Activated naive CD4-positive, alpha-beta T cell treated with anti-CD3 and anti-CD28 coated beads, Interleukin-2, amount 50 U/mL, for 24 hours (primary cell): ENCODE results near the gene TBXAS1.

Experiments
- H3K27ac Mint-ChIP-seq: one replicate; pipeline ENCODE4 v1.8.0; 2021; ENCODE audit warnings: mild to moderate bottlenecking, mixed read lengths
- H3K27me3 Mint-ChIP-seq: one replicate; pipeline ENCODE4 v1.8.0; 2021; ENCODE audit warnings: mixed read lengths
- H3K36me3 Mint-ChIP-seq: one replicate; pipeline ENCODE4 v1.8.0; 2021; ENCODE audit warnings: mixed read lengths
- H3K4me1 Mint-ChIP-seq: one replicate; pipeline ENCODE4 v1.8.0; 2021; ENCODE audit warnings: mixed read lengths
- H3K4me3 Mint-ChIP-seq: one replicate; pipeline ENCODE4 v1.8.0; 2021; ENCODE audit warnings: mild to moderate bottlenecking, mixed read lengths
- H3K9me3 Mint-ChIP-seq: one replicate; pipeline ENCODE4 v1.8.0; 2021; ENCODE audit warnings: mixed read lengths

The TBXAS1 gene

DNA sequence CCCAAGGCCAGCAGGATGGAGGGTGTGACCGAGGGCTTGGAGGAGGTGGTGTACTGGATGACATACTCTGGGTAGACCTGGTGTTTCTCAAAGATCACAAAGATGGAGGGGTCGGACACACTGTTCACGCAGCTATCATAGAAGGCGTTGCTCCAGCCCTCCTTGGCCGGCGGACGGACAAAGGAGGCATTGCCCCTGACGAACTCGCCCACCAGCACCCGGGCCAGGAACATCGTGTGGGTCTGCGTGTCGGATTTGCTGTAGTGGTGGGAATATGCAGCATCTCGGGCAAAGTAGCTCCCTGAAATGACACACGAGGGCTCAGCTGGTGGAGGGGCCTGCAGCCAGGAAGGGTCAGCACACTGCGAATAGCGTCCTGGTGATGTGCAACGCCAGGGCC is 195.5 kb downstream of the TBXAS1 start:
- no peaks in the 10 kb centered on the region for H3K27me3 Mint-ChIP-seq
- no peak overlapping the region for H3K4me3 Mint-ChIP-seq
- no peaks in the 10 kb centered on the region for H3K9me3 Mint-ChIP-seq
- peaks cover 19% of the 10 kb centered on the region for H3K36me3 Mint-ChIP-seq
- peak overlapping the region; percentile 63 for H3K27ac Mint-ChIP-seq
- H3K4me1 Mint-ChIP-seq = no peaks in the 10 kb centered on the region

GRCh38 chr7:140025241-140025640 is 196.2 kb downstream of the TBXAS1 start:
- Mint-ChIP-seq H3K9me3 (no peaks in the 10 kb centered on the region), H3K36me3 (peaks cover 19% of the 10 kb centered on the region), H3K27me3 (no peaks in the 10 kb centered on the region), H3K4me3 (no peak overlapping the region), H3K27ac (peak overlapping the region; percentile 81), H3K4me1 (no peaks in the 10 kb centered on the region)

GRCh38 chr7:140025814-140026433 is 196.9 kb downstream of the TBXAS1 start:
- H3K36me3 Mint-ChIP-seq = peaks cover 21% of the 10 kb centered on the region
- no peak overlapping the region for H3K4me3 Mint-ChIP-seq
- no peaks in the 10 kb centered on the region for H3K9me3 Mint-ChIP-seq
- H3K27me3 Mint-ChIP-seq = no peaks in the 10 kb centered on the region
- H3K4me1 Mint-ChIP-seq = no peaks in the 10 kb centered on the region
- H3K27ac Mint-ChIP-seq = no peak overlapping the region

- H3K4me3 Mint-ChIP-seq = no peak overlapping the region
- peaks cover 21% of the 10 kb centered on the region for H3K36me3 Mint-ChIP-seq
- H3K4me1 Mint-ChIP-seq = no peaks in the 10 kb centered on the region
- H3K9me3 Mint-ChIP-seq = no peaks in the 10 kb centered on the region
- no peaks in the 10 kb centered on the region for H3K27me3 Mint-ChIP-seq
- H3K27ac Mint-ChIP-seq = no peak overlapping the region
Observed at GRCh38 chr7:140026935-140027334, 197.9 kb downstream of the TBXAS1 start.

DNA sequence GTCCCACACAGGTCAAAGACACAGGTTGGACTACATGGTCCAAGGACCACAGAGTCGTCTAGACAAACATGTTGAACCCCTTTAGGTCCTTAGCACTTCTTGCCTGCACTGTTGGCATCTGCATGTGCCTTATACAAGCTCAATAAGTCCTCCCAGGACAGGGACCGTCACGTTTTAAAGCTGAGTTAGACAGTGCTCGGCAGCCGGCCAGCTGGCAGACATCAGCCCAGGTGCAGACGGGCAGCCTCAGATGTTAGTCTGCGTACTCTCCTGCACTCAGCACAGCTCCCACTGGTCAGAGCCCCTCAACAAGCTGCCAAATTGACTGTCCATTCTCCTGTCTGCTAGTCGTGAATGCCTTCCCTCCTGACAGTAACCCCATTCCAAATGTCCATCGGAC is 198.8 kb downstream of the TBXAS1 start:
- Mint-ChIP-seq H3K27ac (no peak overlapping the region), H3K4me3 (no peak overlapping the region), H3K36me3 (peaks cover 25% of the 10 kb centered on the region), H3K4me1 (peaks cover 5% of the 10 kb centered on the region), H3K27me3 (no peaks in the 10 kb centered on the region), H3K9me3 (no peaks in the 10 kb centered on the region)

GRCh38 chr7:140028311-140028710 is 199.2 kb downstream of the TBXAS1 start:
- no peak overlapping the region for H3K4me3 Mint-ChIP-seq
- peaks cover 25% of the 10 kb centered on the region for H3K36me3 Mint-ChIP-seq
- no peak overlapping the region for H3K27ac Mint-ChIP-seq
- peaks cover 9% of the 10 kb centered on the region for H3K4me1 Mint-ChIP-seq
- H3K27me3 Mint-ChIP-seq = no peaks in the 10 kb centered on the region
- H3K9me3 Mint-ChIP-seq = no peaks in the 10 kb centered on the region

- no peak overlapping the region for H3K4me3 Mint-ChIP-seq
- peaks cover 13% of the 10 kb centered on the region for H3K4me1 Mint-ChIP-seq
- peaks cover 26% of the 10 kb centered on the region for H3K36me3 Mint-ChIP-seq
- H3K9me3 Mint-ChIP-seq = no peaks in the 10 kb centered on the region
- H3K27ac Mint-ChIP-seq = no peak overlapping the region
- H3K27me3 Mint-ChIP-seq = no peaks in the 10 kb centered on the region
Observed at GRCh38 chr7:140029072-140029471, 200.0 kb downstream of the TBXAS1 start.

GRCh38 chr7:140031364-140031763 is 202.3 kb downstream of the TBXAS1 start:
- no peak overlapping the region for H3K27ac Mint-ChIP-seq
- no peak overlapping the region for H3K4me3 Mint-ChIP-seq
- H3K9me3 Mint-ChIP-seq = no peaks in the 10 kb centered on the region
- H3K27me3 Mint-ChIP-seq = no peaks in the 10 kb centered on the region
- H3K4me1 Mint-ChIP-seq = peaks cover 23% of the 10 kb centered on the region
- peaks cover 19% of the 10 kb centered on the region for H3K36me3 Mint-ChIP-seq

GRCh38 chr7:140033036-140033435 is 204.0 kb downstream of the TBXAS1 start:
- no peaks in the 10 kb centered on the region for H3K9me3 Mint-ChIP-seq
- no peak overlapping the region for H3K27ac Mint-ChIP-seq
- peaks cover 23% of the 10 kb centered on the region for H3K36me3 Mint-ChIP-seq
- H3K4me3 Mint-ChIP-seq = no peak overlapping the region
- no peaks in the 10 kb centered on the region for H3K27me3 Mint-ChIP-seq
- H3K4me1 Mint-ChIP-seq = peaks cover 36% of the 10 kb centered on the region

- Mint-ChIP-seq H3K27ac (no peak overlapping the region), H3K4me1 (peaks cover 42% of the 10 kb centered on the region), H3K36me3 (peaks cover 20% of the 10 kb centered on the region), H3K4me3 (no peak overlapping the region), H3K27me3 (no peaks in the 10 kb centered on the region), H3K9me3 (no peaks in the 10 kb centered on the region)
Observed at GRCh38 chr7:140033779-140034363, 204.8 kb downstream of the TBXAS1 start.

GRCh38 chr7:140034421-140034820 is 205.4 kb downstream of the TBXAS1 start:
- H3K27me3 Mint-ChIP-seq = no peaks in the 10 kb centered on the region
- no peak overlapping the region for H3K27ac Mint-ChIP-seq
- peaks cover 23% of the 10 kb centered on the region for H3K36me3 Mint-ChIP-seq
- peaks cover 46% of the 10 kb centered on the region for H3K4me1 Mint-ChIP-seq
- no peak overlapping the region for H3K4me3 Mint-ChIP-seq
- no peaks in the 10 kb centered on the region for H3K9me3 Mint-ChIP-seq

- H3K4me1 Mint-ChIP-seq = peaks cover 49% of the 10 kb centered on the region
- H3K27ac Mint-ChIP-seq = no peak overlapping the region
- peaks cover 24% of the 10 kb centered on the region for H3K36me3 Mint-ChIP-seq
- H3K27me3 Mint-ChIP-seq = no peaks in the 10 kb centered on the region
- no peaks in the 10 kb centered on the region for H3K9me3 Mint-ChIP-seq
- no peak overlapping the region for H3K4me3 Mint-ChIP-seq
Observed at GRCh38 chr7:140035400-140036223, 206.5 kb downstream of the TBXAS1 start.

DNA sequence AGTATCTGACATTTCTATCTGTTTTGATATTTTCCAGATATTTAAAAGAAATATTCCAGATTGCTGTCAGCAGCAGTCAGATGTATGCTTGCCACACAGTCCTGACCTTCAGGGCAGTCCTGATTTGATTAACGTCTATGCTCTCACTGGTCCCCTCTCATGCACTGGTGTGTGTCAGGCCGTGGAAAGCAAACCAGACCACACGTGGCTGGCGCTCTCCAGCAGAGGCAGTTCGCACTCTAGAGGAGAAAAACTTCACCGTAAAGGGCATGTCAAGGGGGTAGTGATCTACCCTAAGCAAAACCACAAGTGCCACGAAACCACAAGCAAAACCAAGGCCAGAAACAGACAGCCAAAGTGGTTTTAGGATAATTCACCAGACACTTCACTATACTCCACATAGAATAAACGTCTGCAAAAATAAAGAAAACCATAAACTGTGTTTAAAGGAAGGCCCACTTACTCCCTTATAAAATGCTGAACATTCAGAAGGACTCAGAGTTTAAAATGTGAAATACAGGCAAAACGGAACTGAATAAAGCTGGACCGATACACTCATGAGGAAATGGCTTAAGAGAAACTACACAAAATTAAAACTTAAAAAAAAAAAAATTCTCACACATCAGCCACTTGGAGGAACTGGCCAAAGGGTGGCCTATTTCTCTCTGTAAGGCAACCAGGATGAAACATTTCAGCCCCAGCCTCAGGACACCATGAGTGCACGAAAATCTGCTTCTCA is 207.3 kb downstream of the TBXAS1 start:
- H3K9me3 Mint-ChIP-seq = no peaks in the 10 kb centered on the region
- peaks cover 49% of the 10 kb centered on the region for H3K4me1 Mint-ChIP-seq
- H3K27me3 Mint-ChIP-seq = no peaks in the 10 kb centered on the region
- no peak overlapping the region for H3K27ac Mint-ChIP-seq
- peaks cover 26% of the 10 kb centered on the region for H3K36me3 Mint-ChIP-seq
- peak overlapping the region; percentile 19 for H3K4me3 Mint-ChIP-seq

GRCh38 chr7:140039066-140039465 is 210.0 kb downstream of the TBXAS1 start:
- peaks cover 36% of the 10 kb centered on the region for H3K4me1 Mint-ChIP-seq
- peak overlapping the region; percentile 27 for H3K4me3 Mint-ChIP-seq
- H3K36me3 Mint-ChIP-seq = peaks cover 25% of the 10 kb centered on the region
- peak overlapping the region; percentile 35 for H3K27ac Mint-ChIP-seq
- no peaks in the 10 kb centered on the region for H3K27me3 Mint-ChIP-seq
- H3K9me3 Mint-ChIP-seq = no peaks in the 10 kb centered on the region

- Mint-ChIP-seq H3K4me1 (peaks cover 36% of the 10 kb centered on the region), H3K27ac (no peak overlapping the region), H3K36me3 (peaks cover 25% of the 10 kb centered on the region), H3K9me3 (no peaks in the 10 kb centered on the region), H3K27me3 (no peaks in the 10 kb centered on the region), H3K4me3 (no peak overlapping the region)
Observed at GRCh38 chr7:140039896-140040295, 210.8 kb downstream of the TBXAS1 start.
